HepG2 (cell line): ENCODE measurements around the gene UCP3. TPM values are rescaled to one million over a fixed set of nuclear protein-coding genes. Genes with fewer than 3 reads are reported as not detected.

Source experiments
- ATM ChIP-seq: fragments of 450-650 bp; IDR thresholded peaks from 2 replicates; pipeline ENCODE4 v1.7.1; 2017; ENCODE audit warnings: mild to moderate bottlenecking, borderline replicate concordance
- EEA1 ChIP-seq: sonication (generic); formaldehyde crosslinking; IDR thresholded peaks from 2 replicates; pipeline ENCODE4 v1.5.1; 2020; ENCODE audit warnings: mild to moderate bottlenecking, missing genetic modification reagents, borderline replicate concordance
- GTF2F1 ChIP-seq: fragments of 150-350 bp; IDR thresholded peaks from 2 replicates; pipeline ENCODE4 v1.6.1; 2014; ENCODE audit warnings: low read length
- HNF4A ChIP-seq: sonication (generic); formaldehyde crosslinking; IDR thresholded peaks from 2 replicates; pipeline ENCODE4 v1.4.0; 2020; ENCODE audit warnings: missing genetic modification reagents
- JARID2 ChIP-seq: sonication (generic); formaldehyde crosslinking; IDR thresholded peaks from 2 replicates; pipeline ENCODE4 v1.8.1; 2023; ENCODE audit warnings: missing genetic modification reagents, inconsistent platforms; ENCODE audit not compliant: insufficient replicate concordance
- NBN ChIP-seq: fragments of 450-650 bp; conservative IDR thresholded peaks from 2 replicates; pipeline ENCODE4 v1.6.1; 2017
- NCOR1 ChIP-seq: fragments of 200-600 bp; sonication (generic); IDR thresholded peaks from 2 replicates; pipeline ENCODE4 v1.7.0; 2017; ENCODE audit warnings: antibody characterized with exemption, low read length, borderline replicate concordance
- NFRKB ChIP-seq: fragments of 450-650 bp; IDR thresholded peaks from 2 replicates; pipeline ENCODE4 v1.6.1; 2017
- NR2C2 ChIP-seq: sonication (generic); formaldehyde crosslinking; IDR thresholded peaks from 2 replicates; pipeline ENCODE4 v1.4.0; 2020; ENCODE audit warnings: missing genetic modification reagents, mild to moderate bottlenecking, moderate library complexity, borderline replicate concordance
- RARG ChIP-seq: sonication (generic); formaldehyde crosslinking; IDR thresholded peaks from 2 replicates; pipeline ENCODE4 v1.4.0; 2020; ENCODE audit warnings: low read depth, mild to moderate bottlenecking, missing genetic modification reagents
- ZNF256 ChIP-seq: sonication (generic); formaldehyde crosslinking; conservative IDR thresholded peaks from 2 replicates; pipeline ENCODE4 v1.4.0; 2020; ENCODE audit warnings: missing genetic modification reagents
- ZNF562 ChIP-seq: sonication (generic); formaldehyde crosslinking; IDR thresholded peaks from 2 replicates; pipeline ENCODE4 v1.8.0; 2022; ENCODE audit warnings: missing genetic modification reagents, borderline replicate concordance
- ZNF629 ChIP-seq: sonication (generic); formaldehyde crosslinking; conservative IDR thresholded peaks from 2 replicates; pipeline ENCODE4 v1.5.0; 2020; ENCODE audit warnings: missing genetic modification reagents
- ZSCAN25 ChIP-seq: sonication (generic); formaldehyde crosslinking; IDR thresholded peaks from 2 replicates; pipeline ENCODE4 v1.8.0; 2022; ENCODE audit warnings: mild to moderate bottlenecking, missing genetic modification reagents
- polyA plus RNA-seq, 8 experiments: library from polyadenylated mRNA; depleted of rRNA in 3 of 8; stranded (reverse) in 7 of 8; unstranded in 1 of 8; fragments of >200 nt; fragmentation: Illumina TruSeq in 4 of 8; extraction: Trizol in 4 of 8; gene quantifications; 2 replicates each; pipeline versions ENCODE4 v1.2.1 to v1.2.3, GENCODE V29; 2011 to 2016; ENCODE audit warnings: low read depth in 4 of 8, missing spikeins in 1 of 8, mixed read lengths in 1 of 8; ENCODE audit not compliant: insufficient read depth in 1 of 8
- total RNA-seq, 5 experiments: library from RNA; depleted of rRNA; stranded (reverse); fragments of >200 nt; fragmentation: Illumina TruSeq; extraction: Trizol; gene quantifications; 2 replicates each; pipeline ENCODE4 v1.2.3, GENCODE V29; 2016; ENCODE audit warnings: low read depth in 1 of 5
- TF ChIP-seq, protein P1 (sequence below): sonication (generic); formaldehyde crosslinking; IDR thresholded peaks from 2 replicates; pipeline ENCODE4 v1.5.1; 2020; ENCODE audit warnings: mild to moderate bottlenecking, missing genetic modification reagents, borderline replicate concordance
- TF ChIP-seq, protein P2 (sequence below), 2 experiments: sonication (generic) in 1 of 2; formaldehyde crosslinking in 1 of 2; IDR thresholded peaks; 2 replicates each; pipeline versions ENCODE4 v1.4.0 to v1.6.1; 2018 to 2020; ENCODE audit warnings: missing genetic modification reagents in 2 of 2, borderline replicate concordance in 1 of 2, low read depth in 1 of 2, mild to moderate bottlenecking in 1 of 2, missing biosample characterization in 1 of 2
- TF ChIP-seq, protein P3 (sequence below): sonication (generic); formaldehyde crosslinking; IDR thresholded peaks from 2 replicates; pipeline ENCODE4 v1.5.0; 2020; ENCODE audit warnings: mild to moderate bottlenecking, low read depth, missing genetic modification reagents, borderline replicate concordance
- TF ChIP-seq, protein P4 (sequence below): sonication (generic); formaldehyde crosslinking; IDR thresholded peaks from 2 replicates; pipeline ENCODE4 v1.4.0; 2020; ENCODE audit warnings: missing genetic modification reagents, borderline replicate concordance

UCP3 gene
- total and polyA plus RNA-seq, 2 of the 13 experiments (the other 11 are each of a cell fraction or from before 2014, with no cell fraction given), result 0.37 TPM; not detected in 1

DNA sequence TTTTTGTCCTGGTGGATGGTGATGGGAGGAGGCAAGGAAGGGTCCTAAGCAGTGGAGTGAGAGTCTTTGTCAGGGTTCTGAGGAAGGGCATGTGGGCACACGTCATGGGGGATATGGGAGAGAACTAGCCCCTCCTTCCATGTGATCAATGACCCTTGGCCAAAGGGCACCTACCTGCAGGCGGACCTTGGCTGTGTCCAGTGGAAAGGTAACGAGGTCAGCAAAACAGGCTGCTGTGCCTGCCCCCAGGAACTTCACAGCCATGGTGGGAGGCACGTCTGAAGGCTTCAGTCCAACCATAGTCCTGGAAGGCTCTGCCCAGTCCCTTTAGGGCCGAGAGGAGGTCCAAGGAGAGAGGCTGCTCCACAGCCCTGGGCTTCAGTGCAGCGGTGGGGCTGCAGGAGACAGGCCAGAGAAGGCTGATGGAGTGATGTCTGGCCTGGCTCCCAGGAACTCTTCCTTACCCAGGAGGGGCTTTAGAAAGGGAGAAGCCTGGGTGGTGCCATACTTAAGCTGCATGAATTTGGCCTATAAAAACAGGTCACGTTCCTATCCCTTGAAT, 2.1 kb downstream of the UCP3 start (continued):
- TF ChIP-seq, protein P1, sequence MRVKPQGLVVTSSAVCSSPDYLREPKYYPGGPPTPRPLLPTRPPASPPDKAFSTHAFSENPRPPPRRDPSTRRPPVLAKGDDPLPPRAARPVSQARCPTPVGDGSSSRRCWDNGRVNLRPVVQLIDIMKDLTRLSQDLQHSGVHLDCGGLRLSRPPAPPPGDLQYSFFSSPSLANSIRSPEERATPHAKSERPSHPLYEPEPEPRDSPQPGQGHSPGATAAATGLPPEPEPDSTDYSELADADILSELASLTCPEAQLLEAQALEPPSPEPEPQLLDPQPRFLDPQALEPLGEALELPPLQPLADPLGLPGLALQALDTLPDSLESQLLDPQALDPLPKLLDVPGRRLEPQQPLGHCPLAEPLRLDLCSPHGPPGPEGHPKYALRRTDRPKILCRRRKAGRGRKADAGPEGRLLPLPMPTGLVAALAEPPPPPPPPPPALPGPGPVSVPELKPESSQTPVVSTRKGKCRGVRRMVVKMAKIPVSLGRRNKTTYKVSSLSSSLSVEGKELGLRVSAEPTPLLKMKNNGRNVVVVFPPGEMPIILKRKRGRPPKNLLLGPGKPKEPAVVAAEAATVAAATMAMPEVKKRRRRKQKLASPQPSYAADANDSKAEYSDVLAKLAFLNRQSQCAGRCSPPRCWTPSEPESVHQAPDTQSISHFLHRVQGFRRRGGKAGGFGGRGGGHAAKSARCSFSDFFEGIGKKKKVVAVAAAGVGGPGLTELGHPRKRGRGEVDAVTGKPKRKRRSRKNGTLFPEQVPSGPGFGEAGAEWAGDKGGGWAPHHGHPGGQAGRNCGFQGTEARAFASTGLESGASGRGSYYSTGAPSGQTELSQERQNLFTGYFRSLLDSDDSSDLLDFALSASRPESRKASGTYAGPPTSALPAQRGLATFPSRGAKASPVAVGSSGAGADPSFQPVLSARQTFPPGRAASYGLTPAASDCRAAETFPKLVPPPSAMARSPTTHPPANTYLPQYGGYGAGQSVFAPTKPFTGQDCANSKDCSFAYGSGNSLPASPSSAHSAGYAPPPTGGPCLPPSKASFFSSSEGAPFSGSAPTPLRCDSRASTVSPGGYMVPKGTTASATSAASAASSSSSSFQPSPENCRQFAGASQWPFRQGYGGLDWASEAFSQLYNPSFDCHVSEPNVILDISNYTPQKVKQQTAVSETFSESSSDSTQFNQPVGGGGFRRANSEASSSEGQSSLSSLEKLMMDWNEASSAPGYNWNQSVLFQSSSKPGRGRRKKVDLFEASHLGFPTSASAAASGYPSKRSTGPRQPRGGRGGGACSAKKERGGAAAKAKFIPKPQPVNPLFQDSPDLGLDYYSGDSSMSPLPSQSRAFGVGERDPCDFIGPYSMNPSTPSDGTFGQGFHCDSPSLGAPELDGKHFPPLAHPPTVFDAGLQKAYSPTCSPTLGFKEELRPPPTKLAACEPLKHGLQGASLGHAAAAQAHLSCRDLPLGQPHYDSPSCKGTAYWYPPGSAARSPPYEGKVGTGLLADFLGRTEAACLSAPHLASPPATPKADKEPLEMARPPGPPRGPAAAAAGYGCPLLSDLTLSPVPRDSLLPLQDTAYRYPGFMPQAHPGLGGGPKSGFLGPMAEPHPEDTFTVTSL (CRISPR knock-in tag), result no peak
- TF ChIP-seq NFRKB (no peak), RARG (CRISPR knock-in tag) (no peak), ZNF256 (CRISPR knock-in tag) (no peak), ZNF562 (CRISPR knock-in tag) (no peak), JARID2 (CRISPR knock-in tag) (no peak), HNF4A (CRISPR knock-in tag) (peak; percentile 78), NBN (no peak), ATM (no peak), GTF2F1 (no peak), ZSCAN25 (CRISPR knock-in tag) (no peak), NCOR1 (0 out of 2 replicates have a peak, but pooled peaks have one; percentile 18), EEA1 (CRISPR knock-in tag) (no peak), NR2C2 (CRISPR knock-in tag) (no peak), ZNF629 (CRISPR knock-in tag) (no peak)
- TF ChIP-seq, protein P2, sequence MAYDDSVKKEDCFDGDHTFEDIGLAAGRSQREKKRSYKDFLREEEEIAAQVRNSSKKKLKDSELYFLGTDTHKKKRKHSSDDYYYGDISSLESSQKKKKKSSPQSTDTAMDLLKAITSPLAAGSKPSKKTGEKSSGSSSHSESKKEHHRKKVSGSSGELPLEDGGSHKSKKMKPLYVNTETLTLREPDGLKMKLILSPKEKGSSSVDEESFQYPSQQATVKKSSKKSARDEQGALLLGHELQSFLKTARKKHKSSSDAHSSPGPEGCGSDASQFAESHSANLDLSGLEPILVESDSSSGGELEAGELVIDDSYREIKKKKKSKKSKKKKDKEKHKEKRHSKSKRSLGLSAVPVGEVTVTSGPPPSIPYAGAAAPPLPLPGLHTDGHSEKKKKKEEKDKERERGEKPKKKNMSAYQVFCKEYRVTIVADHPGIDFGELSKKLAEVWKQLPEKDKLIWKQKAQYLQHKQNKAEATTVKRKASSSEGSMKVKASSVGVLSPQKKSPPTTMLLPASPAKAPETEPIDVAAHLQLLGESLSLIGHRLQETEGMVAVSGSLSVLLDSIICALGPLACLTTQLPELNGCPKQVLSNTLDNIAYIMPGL (CRISPR knock-in tag; IDR thresholded peaks at IDR 0.05; ENCODE audit: borderline replicate concordance in 1 of 2, low read depth in 1 of 2), result no peak
- TF ChIP-seq, protein P3, sequence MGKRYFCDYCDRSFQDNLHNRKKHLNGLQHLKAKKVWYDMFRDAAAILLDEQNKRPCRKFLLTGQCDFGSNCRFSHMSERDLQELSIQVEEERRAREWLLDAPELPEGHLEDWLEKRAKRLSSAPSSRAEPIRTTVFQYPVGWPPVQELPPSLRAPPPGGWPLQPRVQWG (CRISPR knock-in tag), result no peak
- TF ChIP-seq, protein P4, sequence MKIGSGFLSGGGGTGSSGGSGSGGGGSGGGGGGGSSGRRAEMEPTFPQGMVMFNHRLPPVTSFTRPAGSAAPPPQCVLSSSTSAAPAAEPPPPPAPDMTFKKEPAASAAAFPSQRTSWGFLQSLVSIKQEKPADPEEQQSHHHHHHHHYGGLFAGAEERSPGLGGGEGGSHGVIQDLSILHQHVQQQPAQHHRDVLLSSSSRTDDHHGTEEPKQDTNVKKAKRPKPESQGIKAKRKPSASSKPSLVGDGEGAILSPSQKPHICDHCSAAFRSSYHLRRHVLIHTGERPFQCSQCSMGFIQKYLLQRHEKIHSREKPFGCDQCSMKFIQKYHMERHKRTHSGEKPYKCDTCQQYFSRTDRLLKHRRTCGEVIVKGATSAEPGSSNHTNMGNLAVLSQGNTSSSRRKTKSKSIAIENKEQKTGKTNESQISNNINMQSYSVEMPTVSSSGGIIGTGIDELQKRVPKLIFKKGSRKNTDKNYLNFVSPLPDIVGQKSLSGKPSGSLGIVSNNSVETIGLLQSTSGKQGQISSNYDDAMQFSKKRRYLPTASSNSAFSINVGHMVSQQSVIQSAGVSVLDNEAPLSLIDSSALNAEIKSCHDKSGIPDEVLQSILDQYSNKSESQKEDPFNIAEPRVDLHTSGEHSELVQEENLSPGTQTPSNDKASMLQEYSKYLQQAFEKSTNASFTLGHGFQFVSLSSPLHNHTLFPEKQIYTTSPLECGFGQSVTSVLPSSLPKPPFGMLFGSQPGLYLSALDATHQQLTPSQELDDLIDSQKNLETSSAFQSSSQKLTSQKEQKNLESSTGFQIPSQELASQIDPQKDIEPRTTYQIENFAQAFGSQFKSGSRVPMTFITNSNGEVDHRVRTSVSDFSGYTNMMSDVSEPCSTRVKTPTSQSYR (CRISPR knock-in tag), result no peak
